ENCODE measurements around the gene PLCH1.
A peak's percentile ranks its signal among the peaks of the same experiment; 100 is the strongest.

Gene PLCH1

GRCh38 chr3:155744626-155745324 lies at the start of gene PLCH1:
Gene PLCH1 (minus strand): TSS chr3:155745071. CDS start chr3:155704224, 40,847 bp downstream.
- Mint-ChIP-seq H3K27ac (peak within 1 kb of the TSS; percentile 80), H3K4me3 (peak within 1 kb of the TSS; percentile 85), H3K9me3 (no peaks in the 10 kb centered on the region), H3K4me1 (peaks cover 20% of the 10 kb centered on the region), H3K36me3 (no peaks in the 10 kb centered on the region)
- ATAC-seq (peak; percentile 72), DNase-seq (ENCODE audit: low spot score in 2 of 2) (peak in 1 of 2 donors; percentile 58)

- peaks cover 7% of the 10 kb centered on the region for H3K36me3 Mint-ChIP-seq
- no peaks in the 10 kb centered on the region for H3K4me1 Mint-ChIP-seq
- H3K9me3 Mint-ChIP-seq, result peaks cover 5% of the 10 kb centered on the region
- no peak overlapping the region for H3K27ac Mint-ChIP-seq
- ATAC-seq, result no peak
- no peak for DNase-seq (ENCODE audit: low spot score in 2 of 2)
- H3K4me3 Mint-ChIP-seq, result no peak overlapping the region
Measured at GRCh38 chr3:155792532-155792931, 47.7 kb upstream of the PLCH1 start.

GRCh38 chr3:155791190-155791589 lies 46.3 kb upstream of the PLCH1 start:
- DNase-seq (ENCODE audit: low spot score in 2 of 2) (no peak), ATAC-seq (peak; percentile 56)
- H3K4me1 Mint-ChIP-seq, result peaks cover 2% of the 10 kb centered on the region
- peaks cover 7% of the 10 kb centered on the region for H3K36me3 Mint-ChIP-seq
- H3K27ac Mint-ChIP-seq, result no peak overlapping the region
- peaks cover 5% of the 10 kb centered on the region for H3K9me3 Mint-ChIP-seq
- no peak overlapping the region for H3K4me3 Mint-ChIP-seq

- Mint-ChIP-seq H3K36me3 (peaks cover 7% of the 10 kb centered on the region), H3K4me1 (peaks cover 9% of the 10 kb centered on the region), H3K4me3 (no peak overlapping the region), H3K9me3 (peaks cover 5% of the 10 kb centered on the region), H3K27ac (no peak overlapping the region)
- no peak for ATAC-seq
- DNase-seq (ENCODE audit: low spot score in 2 of 2), result no peak
Measured at GRCh38 chr3:155790272-155790925, 45.5 kb upstream of the PLCH1 start.

GRCh38 chr3:155785662-155786295 lies 40.9 kb upstream of the PLCH1 start:
- DNase-seq (ENCODE audit: low spot score in 2 of 2) (no peak), ATAC-seq (no peak)
- Mint-ChIP-seq H3K36me3 (peaks cover 13% of the 10 kb centered on the region), H3K9me3 (no peaks in the 10 kb centered on the region), H3K27ac (peak overlapping the region; percentile 69), H3K4me1 (peaks cover 9% of the 10 kb centered on the region), H3K4me3 (no peak overlapping the region)

- no peak overlapping the region for H3K27ac Mint-ChIP-seq
- DNase-seq (ENCODE audit: low spot score in 2 of 2) (no peak), ATAC-seq (no peak)
- H3K36me3 Mint-ChIP-seq, result peaks cover 13% of the 10 kb centered on the region
- peaks cover 9% of the 10 kb centered on the region for H3K4me1 Mint-ChIP-seq
- no peaks in the 10 kb centered on the region for H3K9me3 Mint-ChIP-seq
- H3K4me3 Mint-ChIP-seq, result no peak overlapping the region
Measured at GRCh38 chr3:155782390-155782953, 37.6 kb upstream of the PLCH1 start.

GRCh38 chr3:155780291-155780690 lies 35.4 kb upstream of the PLCH1 start:
- Mint-ChIP-seq H3K4me1 (no peaks in the 10 kb centered on the region), H3K9me3 (no peaks in the 10 kb centered on the region), H3K36me3 (peaks cover 13% of the 10 kb centered on the region), H3K27ac (no peak overlapping the region), H3K4me3 (no peak overlapping the region)
- DNase-seq (ENCODE audit: low spot score in 2 of 2) (no peak), ATAC-seq (no peak)

GRCh38 chr3:155778462-155778861 lies 33.6 kb upstream of the PLCH1 start:
- DNase-seq (ENCODE audit: low spot score in 2 of 2) (no peak), ATAC-seq (no peak)
- H3K4me1 Mint-ChIP-seq, result no peaks in the 10 kb centered on the region
- no peaks in the 10 kb centered on the region for H3K9me3 Mint-ChIP-seq
- no peak overlapping the region for H3K27ac Mint-ChIP-seq
- peaks cover 20% of the 10 kb centered on the region for H3K36me3 Mint-ChIP-seq
- H3K4me3 Mint-ChIP-seq, result no peak overlapping the region

GRCh38 chr3:155772801-155773200 lies 27.9 kb upstream of the PLCH1 start:
- DNase-seq (ENCODE audit: low spot score in 2 of 2) (no peak), ATAC-seq (no peak)
- Mint-ChIP-seq H3K9me3 (no peaks in the 10 kb centered on the region), H3K27ac (no peak overlapping the region), H3K4me3 (no peak overlapping the region), H3K4me1 (no peaks in the 10 kb centered on the region), H3K36me3 (peaks cover 13% of the 10 kb centered on the region)

- Mint-ChIP-seq H3K9me3 (no peaks in the 10 kb centered on the region), H3K4me1 (no peaks in the 10 kb centered on the region), H3K4me3 (no peak overlapping the region), H3K27ac (no peak overlapping the region), H3K36me3 (peaks cover 13% of the 10 kb centered on the region)
- DNase-seq (ENCODE audit: low spot score in 2 of 2) (no peak), ATAC-seq (no peak)
Measured at GRCh38 chr3:155771126-155771525, 26.3 kb upstream of the PLCH1 start.

GRCh38 chr3:155766206-155766605 lies 21.3 kb upstream of the PLCH1 start:
- DNase-seq (ENCODE audit: low spot score in 2 of 2) (no peak), ATAC-seq (peak; percentile 58)
- no peak overlapping the region for H3K4me3 Mint-ChIP-seq
- H3K27ac Mint-ChIP-seq, result no peak overlapping the region
- H3K4me1 Mint-ChIP-seq, result no peaks in the 10 kb centered on the region
- peaks cover 6% of the 10 kb centered on the region for H3K36me3 Mint-ChIP-seq
- H3K9me3 Mint-ChIP-seq, result no peaks in the 10 kb centered on the region

GRCh38 chr3:155763870-155764463 lies 19.1 kb upstream of the PLCH1 start:
- H3K27ac Mint-ChIP-seq, result no peak overlapping the region
- no peak for DNase-seq (ENCODE audit: low spot score in 2 of 2)
- H3K4me1 Mint-ChIP-seq, result no peaks in the 10 kb centered on the region
- H3K4me3 Mint-ChIP-seq, result no peak overlapping the region
- no peak for ATAC-seq
- H3K36me3 Mint-ChIP-seq, result peaks cover 6% of the 10 kb centered on the region
- no peaks in the 10 kb centered on the region for H3K9me3 Mint-ChIP-seq

- no peak overlapping the region for H3K4me3 Mint-ChIP-seq
- H3K36me3 Mint-ChIP-seq, result peaks cover 6% of the 10 kb centered on the region
- DNase-seq (ENCODE audit: low spot score in 2 of 2) (no peak), ATAC-seq (no peak)
- H3K27ac Mint-ChIP-seq, result no peak overlapping the region
- no peaks in the 10 kb centered on the region for H3K4me1 Mint-ChIP-seq
- no peaks in the 10 kb centered on the region for H3K9me3 Mint-ChIP-seq
Measured at GRCh38 chr3:155760653-155761052, 15.8 kb upstream of the PLCH1 start.

- DNase-seq (ENCODE audit: low spot score in 2 of 2) (no peak), ATAC-seq (no peak)
- Mint-ChIP-seq H3K9me3 (no peaks in the 10 kb centered on the region), H3K27ac (no peak overlapping the region), H3K4me3 (no peak overlapping the region), H3K4me1 (no peaks in the 10 kb centered on the region), H3K36me3 (no peaks in the 10 kb centered on the region)
Measured at GRCh38 chr3:155757577-155757976, 12.7 kb upstream of the PLCH1 start.

GRCh38 chr3:155753038-155753639 lies 8.3 kb upstream of the PLCH1 start:
- Mint-ChIP-seq H3K36me3 (no peaks in the 10 kb centered on the region), H3K27ac (no peak overlapping the region), H3K4me1 (no peaks in the 10 kb centered on the region), H3K9me3 (no peaks in the 10 kb centered on the region), H3K4me3 (no peak overlapping the region)
- ATAC-seq (no peak), DNase-seq (ENCODE audit: low spot score in 2 of 2) (no peak)

Data from stimulated activated effector memory CD8-positive, alpha-beta T cell treated with anti-CD3 and anti-CD28 coated beads, Interleukin-12 subunit alpha, Interleukin-12 subunit beta, amount 100 ng/mL, for 72 hours (primary cell).